DOHH2 (cell line): ENCODE data around the gene NPEPL1.
A peak's percentile ranks its signal among the peaks of the same experiment; 100 is the strongest.

ENCODE experiments used
- H3F3A ChIP-seq: fragments of 200-600 bp; sonication (generic), shearing (Covaris generic); 2 replicates; pipeline ENCODE4 v1.6.0; 2016; ENCODE audit warnings: antibody characterized with exemption, mild to moderate bottlenecking; ENCODE audit not compliant: control insufficient read depth, insufficient read depth
- H3K27ac ChIP-seq: fragments of 200-600 bp; sonication (generic); 2 replicates; pipeline ENCODE4 v1.5.1; 2014; ENCODE audit warnings: low read depth, mild to moderate bottlenecking, low read length, moderate library complexity
- H3K27me3 ChIP-seq: fragments of 200-600 bp; sonication (generic); 2 replicates; pipeline ENCODE4 v1.6.1; 2014; ENCODE audit warnings: mild to moderate bottlenecking, low read length, mixed read lengths; ENCODE audit not compliant: control insufficient read depth
- H3K36me3 ChIP-seq: fragments of 200-600 bp; sonication (generic); 2 replicates; pipeline ENCODE4 v1.6.1; 2014; ENCODE audit warnings: mild to moderate bottlenecking, low read length, moderate library complexity, mixed read lengths; ENCODE audit not compliant: control insufficient read depth
- H3K4me1 ChIP-seq: fragments of 200-600 bp; sonication (generic); 2 replicates; pipeline ENCODE4 v1.6.1; 2014; ENCODE audit warnings: mild to moderate bottlenecking, low read length, mixed read lengths; ENCODE audit not compliant: control insufficient read depth
- H3K4me2 ChIP-seq: fragments of 200-600 bp; sonication (generic); 2 replicates; pipeline ENCODE4 v1.6.0; 2014; ENCODE audit warnings: mild to moderate bottlenecking, low read length, moderate library complexity
- H3K4me3 ChIP-seq: fragments of 200-600 bp; sonication (generic); 2 replicates; pipeline ENCODE4 v1.5.1; 2014; ENCODE audit warnings: mild to moderate bottlenecking, low read length, mixed read lengths
- H3K79me2 ChIP-seq: fragments of 200-600 bp; sonication (generic); 2 replicates; pipeline ENCODE4 v1.6.1; 2014; ENCODE audit warnings: mild to moderate bottlenecking, low read length, mixed read lengths; ENCODE audit not compliant: control insufficient read depth
- H3K9me2 ChIP-seq: fragments of 200-600 bp; sonication (generic); replicated peaks from 2 replicates; pipeline ENCODE4 v1.6.1; 2014; ENCODE audit warnings: mild to moderate bottlenecking, low read length, mixed read lengths; ENCODE audit not compliant: control insufficient read depth
- H3K9me3 ChIP-seq: fragments of 200-600 bp; sonication (generic); 2 replicates; pipeline ENCODE4 v1.6.1; 2014; ENCODE audit warnings: antibody characterized with exemption, low read length, mixed read lengths; ENCODE audit not compliant: control insufficient read depth, insufficient read depth
- H4K20me1 ChIP-seq: fragments of 200-600 bp; sonication (generic); 2 replicates; pipeline ENCODE4 v1.6.0; 2014; ENCODE audit warnings: low read depth, mild to moderate bottlenecking, antibody characterized with exemption, low read length, moderate library complexity; ENCODE audit not compliant: control insufficient read depth, insufficient read depth
- CTCF ChIP-seq: fragments of 200-600 bp; sonication (generic); IDR thresholded peaks from one replicate; pipeline ENCODE4 v1.5.1; 2014; ENCODE audit warnings: antibody characterized with exemption, mild to moderate bottlenecking, low read depth, low read length; ENCODE audit not compliant: poor library complexity, severe bottlenecking
- EZH2phosphoT487 ChIP-seq: fragments of 200-600 bp; sonication (generic); IDR thresholded peaks from 2 replicates; pipeline ENCODE4 v1.6.1; 2017; ENCODE audit warnings: borderline replicate concordance, mild to moderate bottlenecking, antibody characterized with exemption, low read length, moderate library complexity, mixed read lengths

NPEPL1 gene

GRCh38 chr20:58690396-58691135, 2.0 kb upstream of the NPEPL1 start:
- Histone ChIP-seq H3K9me2 (no peaks in the 10 kb centered on the region), H3F3A (0 out of 2 replicates have a peak, but pooled peaks cover 3% of the 10 kb centered on the region), H3K27me3 (no peaks in the 10 kb centered on the region), H4K20me1 (no peaks in the 10 kb centered on the region), H3K9me3 (no peaks in the 10 kb centered on the region), H3K27ac (no peak overlapping the region), H3K79me2 (no peaks in the 10 kb centered on the region), H3K4me3 (no peak overlapping the region), H3K36me3 (no peaks in the 10 kb centered on the region), H3K4me2 (no peak overlapping the region), H3K4me1 (peaks cover 6% of the 10 kb centered on the region; the same call in 1 of the 2 replicates)
- TF ChIP-seq EZH2phosphoT487 (no peak), CTCF (no peak)

GRCh38 chr20:58691773-58692578, 624 bp upstream of the NPEPL1 start:
- H3K27me3 ChIP-seq, result no peaks in the 10 kb centered on the region
- H3K4me2 ChIP-seq, result peak overlapping the region; percentile 26; the same call in 1 of the 2 replicates
- H3K27ac ChIP-seq, result no peak overlapping the region
- no peak for TF ChIP-seq EZH2phosphoT487
- TF ChIP-seq CTCF, result no peak
- H3K79me2 ChIP-seq, result no peaks in the 10 kb centered on the region
- H3F3A ChIP-seq, result 0 out of 2 replicates have a peak, but pooled peaks cover 3% of the 10 kb centered on the region
- no peaks in the 10 kb centered on the region for H3K9me2 ChIP-seq
- H4K20me1 ChIP-seq, result no peaks in the 10 kb centered on the region
- no peaks in the 10 kb centered on the region for H3K36me3 ChIP-seq
- H3K4me3 ChIP-seq, result no peak overlapping the region
- H3K9me3 ChIP-seq, result no peaks in the 10 kb centered on the region
- peaks cover 6% of the 10 kb centered on the region; the same call in 1 of the 2 replicates for H3K4me1 ChIP-seq

GRCh38 chr20:58693226-58694006, 816 bp downstream of the NPEPL1 start:
- H3K4me1 ChIP-seq, result peaks cover 6% of the 10 kb centered on the region; the same call in 1 of the 2 replicates
- 0 out of 2 replicates have a peak, but pooled peaks cover 3% of the 10 kb centered on the region for H3F3A ChIP-seq
- H3K27me3 ChIP-seq, result no peaks in the 10 kb centered on the region
- peak overlapping the region; percentile 55 for H3K4me2 ChIP-seq
- H3K36me3 ChIP-seq, result no peaks in the 10 kb centered on the region
- H3K79me2 ChIP-seq, result no peaks in the 10 kb centered on the region
- H3K9me3 ChIP-seq, result no peaks in the 10 kb centered on the region
- peak overlapping the region; percentile 46 for H3K4me3 ChIP-seq
- no peak overlapping the region for H3K27ac ChIP-seq
- H3K9me2 ChIP-seq, result no peaks in the 10 kb centered on the region
- no peak for TF ChIP-seq CTCF
- H4K20me1 ChIP-seq, result no peaks in the 10 kb centered on the region
